ENCODE measurements around the gene MTHFD2L. TPM values are rescaled to one million over a fixed set of nuclear protein-coding genes. Genes with fewer than 3 reads are reported as not detected.

MTHFD2L gene
- total and polyA plus RNA-seq, 9 of the 15 experiments (the other 6 are each of a cell fraction or from before 2014, with no cell fraction given), result 10.0 to 39.0 (median 26.0) TPM

- TF ChIP-seq MXI1 (IDR thresholded peaks at IDR 0.05; ENCODE audit: low read depth, low read length) (no peak), AFF1 (IDR thresholded peaks at IDR 0.05; ENCODE audit: low read depth in 1 of 2, partially characterized antibody in 2 of 2) (no peak), ZNF253 (CRISPR knock-in tag; conservative IDR thresholded peaks at IDR 0.05) (no peak)
Measured at GRCh38 chr4:74111306-74111975, 46.5 kb upstream of the MTHFD2L start (continued).

- 85% methylated on average over 5 of the region's 5 CpGs for WGBS (ENCODE audit: insufficient coverage, low coverage, missing lambda C conversion rate)
- ChIA-PET POLR2A (interaction anchor here (1.5 to 1.6 kb wide), 2 partner anchors 9 to 13 kb away, joined by 3 to 6 read pairs; partner anchors contain the start of gene CXCL2), CTCF (ENCODE audit: low intra/inter-chr PET ratio) (no interaction called here)
- H3K27ac ChIP-seq (ENCODE audit: extremely low read depth, low read depth, low read length), result no peak overlapping the region
- H3K79me2 ChIP-seq (ENCODE audit: control insufficient read depth, insufficient read depth, low read length), result no peaks in the 10 kb centered on the region
- H3K4me3 ChIP-seq, result no peak overlapping the region
- no peaks in the 10 kb centered on the region for H3K27me3 ChIP-seq (ENCODE audit: control insufficient read depth in 2 of 2, insufficient read depth in 2 of 2, low read length in 2 of 2)
- no peaks in the 10 kb centered on the region for H3K9me1 ChIP-seq (ENCODE audit: control insufficient read depth, insufficient read depth, low read length)
- H3K36me3 ChIP-seq (ENCODE audit: control insufficient read depth, insufficient read depth, low read length), result no peaks in the 10 kb centered on the region
- no peak for DNase-seq (ENCODE audit: extremely low read depth in 1 of 4, low spot score in 3 of 4)
- FAIRE-seq, result no peak
- in situ Hi-C loops (cut with MboI) (no loop called here), intact Hi-C loops (cut with micrococcal nuclease) (no loop called here)
- no peak overlapping the region for H3K4me2 ChIP-seq (ENCODE audit: insufficient read depth, low read length)
- no peak for ATAC-seq
- no peaks in the 10 kb centered on the region for H4K20me1 ChIP-seq (replicated peaks; ENCODE audit: control insufficient read depth, insufficient read depth, low read length)
- no peak for TF ChIP-seq TRIM24 (IDR thresholded peaks at IDR 0.05)
- TF ChIP-seq ZNF23 (CRISPR knock-in tag; IDR thresholded peaks at IDR 0.05), result no peak
- H3K4me1 ChIP-seq (replicated peaks in 1 of 2; ENCODE audit: control insufficient read depth in 2 of 2, insufficient read depth in 2 of 2, low read length in 2 of 2), result peaks cover 0 to 17% of the 10 kb centered on the region in 2 experiments; a peak in 4 of 5 replicates
- no peaks in the 10 kb centered on the region for H3K9me3 ChIP-seq (replicated peaks; ENCODE audit: control insufficient read depth, insufficient read depth, low read depth, low read length)
- no peak overlapping the region; the same call in 1 of the 2 replicates for H2AFZ ChIP-seq (ENCODE audit: low read depth, low read length)
- H3K9ac ChIP-seq (ENCODE audit: insufficient read depth in 1 of 2, low read depth in 2 of 2, low read length in 2 of 2), result no peak overlapping the region
- BruUV-seq (replicated peaks), result no TSS peak
Measured at GRCh38 chr4:74111990-74112389, 45.9 kb upstream of the MTHFD2L start.

All from K562 (cell line).